Measurements from ENCODE around the gene OTULIN. TPM values are rescaled to one million over a fixed set of nuclear protein-coding genes. Genes with fewer than 3 reads are reported as not detected.

OTULIN gene
- total and polyA plus RNA-seq, 2 of the 13 experiments (the other 11 are each of a cell fraction or from before 2014, with no cell fraction given), result 7.0 to 34.8 TPM

DNA sequence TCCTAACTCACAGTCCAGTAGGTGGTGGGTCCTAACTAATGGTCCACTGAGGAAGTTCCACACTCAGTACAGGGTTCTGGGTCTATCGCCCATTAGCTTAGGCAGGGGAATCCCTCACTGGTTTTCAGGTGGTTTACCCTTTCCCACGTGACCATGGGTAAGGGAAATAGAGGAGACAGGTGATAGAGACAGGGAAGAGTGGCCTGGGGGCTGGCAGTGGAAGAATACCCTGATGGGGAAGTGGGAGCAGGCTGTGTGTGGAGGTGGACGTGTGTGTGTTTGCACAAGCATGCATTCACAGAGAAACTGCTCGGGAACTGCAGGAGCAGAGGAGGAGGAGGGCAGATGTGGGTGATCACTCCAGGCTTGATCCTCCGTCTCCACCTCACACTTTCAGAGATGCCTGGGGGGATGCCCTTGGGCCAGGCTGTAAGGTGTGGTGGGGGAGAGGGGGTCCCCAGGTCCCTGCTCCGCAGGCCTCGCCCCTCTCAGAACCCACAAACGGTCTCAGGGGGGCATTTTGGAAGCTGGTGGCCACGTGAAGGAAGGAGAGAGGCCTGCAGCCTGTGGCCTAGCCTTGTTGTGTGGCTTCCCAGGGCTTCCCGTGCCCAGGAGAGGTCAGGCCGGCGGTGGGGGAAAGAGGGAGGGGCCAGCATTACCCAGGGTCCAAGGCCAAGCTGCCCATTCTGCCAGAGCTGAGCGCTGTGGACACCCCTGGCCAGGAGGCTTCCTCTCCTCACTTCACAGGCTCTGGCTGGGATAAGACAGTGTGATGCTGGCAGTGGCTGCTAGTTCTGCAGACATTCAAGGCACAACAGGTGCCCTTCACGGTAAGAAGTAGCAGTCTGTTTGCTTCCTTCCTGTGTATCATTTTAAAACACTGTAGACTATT, 80.0 kb downstream of the OTULIN start (continued):
- TF ChIP-seq, protein P1, sequence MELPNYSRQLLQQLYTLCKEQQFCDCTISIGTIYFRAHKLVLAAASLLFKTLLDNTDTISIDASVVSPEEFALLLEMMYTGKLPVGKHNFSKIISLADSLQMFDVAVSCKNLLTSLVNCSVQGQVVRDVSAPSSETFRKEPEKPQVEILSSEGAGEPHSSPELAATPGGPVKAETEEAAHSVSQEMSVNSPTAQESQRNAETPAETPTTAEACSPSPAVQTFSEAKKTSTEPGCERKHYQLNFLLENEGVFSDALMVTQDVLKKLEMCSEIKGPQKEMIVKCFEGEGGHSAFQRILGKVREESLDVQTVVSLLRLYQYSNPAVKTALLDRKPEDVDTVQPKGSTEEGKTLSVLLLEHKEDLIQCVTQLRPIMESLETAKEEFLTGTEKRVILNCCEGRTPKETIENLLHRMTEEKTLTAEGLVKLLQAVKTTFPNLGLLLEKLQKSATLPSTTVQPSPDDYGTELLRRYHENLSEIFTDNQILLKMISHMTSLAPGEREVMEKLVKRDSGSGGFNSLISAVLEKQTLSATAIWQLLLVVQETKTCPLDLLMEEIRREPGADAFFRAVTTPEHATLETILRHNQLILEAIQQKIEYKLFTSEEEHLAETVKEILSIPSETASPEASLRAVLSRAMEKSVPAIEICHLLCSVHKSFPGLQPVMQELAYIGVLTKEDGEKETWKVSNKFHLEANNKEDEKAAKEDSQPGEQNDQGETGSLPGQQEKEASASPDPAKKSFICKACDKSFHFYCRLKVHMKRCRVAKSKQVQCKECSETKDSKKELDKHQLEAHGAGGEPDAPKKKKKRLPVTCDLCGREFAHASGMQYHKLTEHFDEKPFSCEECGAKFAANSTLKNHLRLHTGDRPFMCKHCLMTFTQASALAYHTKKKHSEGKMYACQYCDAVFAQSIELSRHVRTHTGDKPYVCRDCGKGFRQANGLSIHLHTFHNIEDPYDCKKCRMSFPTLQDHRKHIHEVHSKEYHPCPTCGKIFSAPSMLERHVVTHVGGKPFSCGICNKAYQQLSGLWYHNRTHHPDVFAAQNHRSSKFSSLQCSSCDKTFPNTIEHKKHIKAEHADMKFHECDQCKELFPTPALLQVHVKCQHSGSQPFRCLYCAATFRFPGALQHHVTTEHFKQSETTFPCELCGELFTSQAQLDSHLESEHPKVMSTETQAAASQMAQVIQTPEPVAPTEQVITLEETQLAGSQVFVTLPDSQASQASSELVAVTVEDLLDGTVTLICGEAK (IDR thresholded peaks at IDR 0.05), result no peak
- TF ChIP-seq, protein P1 (CRISPR knock-in tag; IDR thresholded peaks at IDR 0.05), result no peak
- no peak for TF ChIP-seq TSC22D2 (CRISPR knock-in tag; IDR thresholded peaks at IDR 0.05; ENCODE audit: borderline replicate concordance)
- TF ChIP-seq, protein P2, sequence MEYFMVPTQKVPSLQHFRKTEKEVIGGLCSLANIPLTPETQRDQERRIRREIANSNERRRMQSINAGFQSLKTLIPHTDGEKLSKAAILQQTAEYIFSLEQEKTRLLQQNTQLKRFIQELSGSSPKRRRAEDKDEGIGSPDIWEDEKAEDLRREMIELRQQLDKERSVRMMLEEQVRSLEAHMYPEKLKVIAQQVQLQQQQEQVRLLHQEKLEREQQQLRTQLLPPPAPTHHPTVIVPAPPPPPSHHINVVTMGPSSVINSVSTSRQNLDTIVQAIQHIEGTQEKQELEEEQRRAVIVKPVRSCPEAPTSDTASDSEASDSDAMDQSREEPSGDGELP (IDR thresholded peaks at IDR 0.05; ENCODE audit: borderline replicate concordance, low read depth), result no peak
- no peak for TF ChIP-seq FOXJ3 (CRISPR knock-in tag; IDR thresholded peaks at IDR 0.05; ENCODE audit: borderline replicate concordance)
- TF ChIP-seq, protein P3, sequence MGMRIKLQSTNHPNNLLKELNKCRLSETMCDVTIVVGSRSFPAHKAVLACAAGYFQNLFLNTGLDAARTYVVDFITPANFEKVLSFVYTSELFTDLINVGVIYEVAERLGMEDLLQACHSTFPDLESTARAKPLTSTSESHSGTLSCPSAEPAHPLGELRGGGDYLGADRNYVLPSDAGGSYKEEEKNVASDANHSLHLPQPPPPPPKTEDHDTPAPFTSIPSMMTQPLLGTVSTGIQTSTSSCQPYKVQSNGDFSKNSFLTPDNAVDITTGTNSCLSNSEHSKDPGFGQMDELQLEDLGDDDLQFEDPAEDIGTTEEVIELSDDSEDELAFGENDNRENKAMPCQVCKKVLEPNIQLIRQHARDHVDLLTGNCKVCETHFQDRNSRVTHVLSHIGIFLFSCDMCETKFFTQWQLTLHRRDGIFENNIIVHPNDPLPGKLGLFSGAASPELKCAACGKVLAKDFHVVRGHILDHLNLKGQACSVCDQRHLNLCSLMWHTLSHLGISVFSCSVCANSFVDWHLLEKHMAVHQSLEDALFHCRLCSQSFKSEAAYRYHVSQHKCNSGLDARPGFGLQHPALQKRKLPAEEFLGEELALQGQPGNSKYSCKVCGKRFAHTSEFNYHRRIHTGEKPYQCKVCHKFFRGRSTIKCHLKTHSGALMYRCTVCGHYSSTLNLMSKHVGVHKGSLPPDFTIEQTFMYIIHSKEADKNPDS (CRISPR knock-in tag; IDR thresholded peaks at IDR 0.05), result no peak
- TF ChIP-seq ZNF263 (CRISPR knock-in tag; IDR thresholded peaks at IDR 0.05), result no peak
- TF ChIP-seq POLR2G (IDR thresholded peaks at IDR 0.05; ENCODE audit: low read depth, low read length), result no peak
- TF ChIP-seq, protein P4, sequence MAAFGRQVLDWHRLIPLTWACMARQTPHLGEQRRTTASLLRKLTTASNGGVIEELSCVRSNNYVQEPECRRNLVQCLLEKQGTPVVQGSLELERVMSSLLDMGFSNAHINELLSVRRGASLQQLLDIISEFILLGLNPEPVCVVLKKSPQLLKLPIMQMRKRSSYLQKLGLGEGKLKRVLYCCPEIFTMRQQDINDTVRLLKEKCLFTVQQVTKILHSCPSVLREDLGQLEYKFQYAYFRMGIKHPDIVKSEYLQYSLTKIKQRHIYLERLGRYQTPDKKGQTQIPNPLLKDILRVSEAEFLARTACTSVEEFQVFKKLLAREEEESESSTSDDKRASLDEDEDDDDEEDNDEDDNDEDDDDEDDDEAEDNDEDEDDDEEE (CRISPR knock-in tag; IDR thresholded peaks at IDR 0.05), result no peak
- no peak for TF ChIP-seq SMAD9 (CRISPR knock-in tag; IDR thresholded peaks at IDR 0.05)
- 0 out of 2 replicates have a peak, but pooled peaks have one; percentile 45 for TF ChIP-seq REPIN1 (CRISPR knock-in tag; IDR thresholded peaks at IDR 0.05; ENCODE audit: borderline replicate concordance, low read depth)
- TF ChIP-seq MEIS2 (CRISPR knock-in tag; IDR thresholded peaks at IDR 0.05), result no peak
- TF ChIP-seq, protein P5, sequence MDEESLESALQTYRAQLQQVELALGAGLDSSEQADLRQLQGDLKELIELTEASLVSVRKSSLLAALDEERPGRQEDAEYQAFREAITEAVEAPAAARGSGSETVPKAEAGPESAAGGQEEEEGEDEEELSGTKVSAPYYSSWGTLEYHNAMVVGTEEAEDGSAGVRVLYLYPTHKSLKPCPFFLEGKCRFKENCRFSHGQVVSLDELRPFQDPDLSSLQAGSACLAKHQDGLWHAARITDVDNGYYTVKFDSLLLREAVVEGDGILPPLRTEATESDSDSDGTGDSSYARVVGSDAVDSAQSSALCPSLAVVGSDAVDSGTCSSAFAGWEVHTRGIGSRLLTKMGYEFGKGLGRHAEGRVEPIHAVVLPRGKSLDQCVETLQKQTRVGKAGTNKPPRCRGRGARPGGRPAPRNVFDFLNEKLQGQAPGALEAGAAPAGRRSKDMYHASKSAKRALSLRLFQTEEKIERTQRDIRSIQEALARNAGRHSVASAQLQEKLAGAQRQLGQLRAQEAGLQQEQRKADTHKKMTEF (CRISPR knock-in tag; IDR thresholded peaks at IDR 0.05), result peak; percentile 43; the same call in 1 of the 2 replicates

All from HepG2 (cell line).